ENCODE data around the gene ERC2.
"Not testable (repeated sequence)": the region's sequence is repeated elsewhere in the genome, so short reads cannot be mapped to it uniquely, and the experiment has no call there.

ERC2 gene

DNA sequence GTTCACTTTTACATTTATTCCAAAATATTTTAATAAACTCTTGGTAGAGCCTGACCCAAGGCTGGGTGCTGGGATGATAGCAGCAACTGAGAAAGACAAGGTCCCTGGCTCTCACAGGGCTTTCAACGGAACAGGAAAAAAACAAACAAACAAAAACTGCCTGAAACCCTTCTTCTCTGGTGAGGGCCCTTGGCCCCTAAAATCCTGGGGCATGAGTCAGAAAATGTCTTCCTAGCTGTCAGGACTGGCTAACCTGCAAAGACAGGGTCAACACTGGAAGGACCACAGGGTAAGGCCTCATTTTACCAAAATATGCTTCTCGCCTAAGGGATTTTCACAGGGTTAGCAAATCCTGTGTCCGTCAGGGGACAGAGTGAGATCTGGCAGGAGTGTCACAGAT lies 935.5 kb downstream of the ERC2 start:
- DNase-seq, result no peak

DNA sequence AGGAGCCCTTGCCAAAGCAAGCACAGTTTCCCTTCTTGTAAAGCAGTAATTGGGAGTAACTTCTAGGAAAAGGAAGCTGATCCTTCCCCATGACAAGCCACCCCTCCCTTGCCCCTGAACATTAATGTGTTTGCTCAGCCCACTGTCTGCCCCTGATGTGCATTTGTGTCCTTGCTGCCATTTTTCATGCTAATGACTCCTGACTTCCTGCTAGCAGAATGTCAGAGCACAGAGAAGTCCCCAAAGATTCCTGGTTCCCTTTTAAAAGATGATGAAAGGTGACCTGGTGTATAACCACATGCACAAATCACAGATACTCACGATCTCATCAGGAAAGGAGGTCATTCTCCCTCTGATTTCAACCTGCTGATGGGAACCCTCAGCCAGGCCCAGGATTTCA lies 936.9 kb downstream of the ERC2 start:
- no peak for DNase-seq

DNA sequence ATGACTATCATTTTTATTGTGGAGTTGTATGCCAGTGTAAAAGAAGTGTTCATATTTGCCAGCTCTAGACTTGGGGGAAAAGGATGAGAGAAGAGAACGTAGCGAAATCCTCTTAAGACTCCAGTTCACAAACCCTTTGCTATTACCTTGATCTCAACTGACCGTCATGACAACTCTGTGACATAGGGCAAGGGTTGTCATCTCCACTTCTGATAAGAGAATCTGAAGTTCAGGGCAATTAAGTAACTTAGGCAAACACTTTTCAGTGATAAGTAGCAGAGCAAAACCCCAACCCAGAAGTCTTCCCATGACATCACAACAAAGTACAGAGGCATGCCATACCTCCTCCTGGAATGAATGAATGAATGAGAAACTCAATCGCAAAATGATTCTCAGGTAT lies 940.9 kb downstream of the ERC2 start:
- no peak for DNase-seq

DNA sequence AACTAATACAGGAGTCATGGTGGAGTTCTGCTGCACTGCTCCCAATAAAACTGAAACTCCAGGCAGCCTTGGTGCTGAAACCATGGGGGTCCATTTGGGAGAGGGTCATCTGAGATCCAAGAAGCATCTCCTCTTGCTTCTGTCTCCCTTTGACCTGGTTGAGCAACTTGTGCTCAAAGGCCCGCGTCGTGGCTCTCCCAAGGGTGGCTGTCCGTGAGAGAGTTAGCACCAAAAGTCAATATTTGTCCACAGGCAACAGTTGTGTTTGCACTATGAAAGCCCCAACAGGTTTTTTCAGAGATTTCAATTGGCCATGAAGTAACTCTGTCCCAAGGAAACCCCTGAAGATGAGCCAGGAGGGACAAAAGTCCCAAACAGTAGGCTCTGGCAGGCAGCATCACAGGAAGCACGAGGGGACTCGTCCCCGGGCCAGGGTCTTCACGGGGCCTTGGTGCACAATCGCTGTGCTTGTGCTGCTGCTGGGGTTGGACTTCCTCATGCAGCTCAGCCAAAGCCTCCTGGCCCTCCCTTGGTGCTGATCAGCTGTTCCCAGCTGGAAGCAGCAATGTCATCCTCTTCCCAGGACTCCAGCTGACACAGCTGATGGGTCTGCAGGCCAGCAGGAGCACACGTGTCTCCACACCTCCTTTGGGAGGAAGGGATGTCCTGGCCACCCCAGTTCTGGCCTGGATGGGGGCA lies 941.8 kb downstream of the ERC2 start:
- DNase-seq, result peak; percentile 52

DNA sequence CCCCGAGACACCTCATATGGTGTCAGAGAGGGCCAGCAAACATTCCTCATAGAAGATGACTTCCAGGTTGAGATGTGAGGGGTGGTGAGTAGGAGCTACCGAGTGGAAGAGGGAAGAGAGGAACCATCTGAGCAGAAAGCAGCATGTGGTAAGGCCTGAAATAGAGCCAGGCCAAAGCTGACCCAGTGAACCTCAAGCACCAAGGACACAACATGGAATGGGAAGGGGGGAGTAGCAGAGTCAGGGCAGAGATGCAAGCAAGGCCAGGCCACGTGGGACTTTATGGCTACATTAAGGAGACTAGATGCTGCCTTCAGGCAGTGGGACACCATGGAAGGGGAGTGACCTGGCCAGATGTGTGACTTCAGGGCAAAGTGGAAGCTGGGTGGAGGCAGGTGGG lies 942.8 kb downstream of the ERC2 start:
- no peak for DNase-seq

DNA sequence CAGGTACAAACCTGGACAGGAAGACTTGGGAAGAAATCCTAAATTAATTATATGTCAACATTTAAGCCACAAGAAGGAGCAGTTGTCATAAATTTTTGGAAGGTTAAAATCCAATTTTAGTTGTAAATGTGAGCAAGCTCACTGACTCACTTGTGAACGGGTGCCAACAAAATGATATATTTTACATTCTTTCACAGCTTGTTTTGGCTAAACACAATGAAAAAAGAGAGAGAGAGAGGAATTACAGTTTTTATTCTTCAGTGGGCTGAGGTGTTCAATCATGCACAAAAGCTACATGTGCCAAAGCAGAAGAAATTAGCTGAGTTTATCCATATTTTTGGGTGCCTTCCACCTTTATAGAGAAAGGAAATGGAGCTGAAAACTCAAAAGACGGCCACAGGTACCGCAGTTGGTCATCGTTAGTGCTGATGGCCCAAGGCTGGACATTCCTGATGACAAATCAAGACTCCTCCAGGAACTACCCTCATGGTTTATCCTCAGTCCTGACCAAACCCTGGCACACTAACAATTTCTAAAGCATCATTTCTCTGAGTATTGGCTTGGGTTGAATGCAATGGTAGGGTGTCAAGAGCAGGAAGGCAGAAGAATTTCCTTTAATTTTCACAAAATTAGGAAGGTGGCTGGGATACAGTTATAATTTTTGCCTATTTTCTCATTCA lies 943.6 kb downstream of the ERC2 start:
- DNase-seq, result no peak

DNA sequence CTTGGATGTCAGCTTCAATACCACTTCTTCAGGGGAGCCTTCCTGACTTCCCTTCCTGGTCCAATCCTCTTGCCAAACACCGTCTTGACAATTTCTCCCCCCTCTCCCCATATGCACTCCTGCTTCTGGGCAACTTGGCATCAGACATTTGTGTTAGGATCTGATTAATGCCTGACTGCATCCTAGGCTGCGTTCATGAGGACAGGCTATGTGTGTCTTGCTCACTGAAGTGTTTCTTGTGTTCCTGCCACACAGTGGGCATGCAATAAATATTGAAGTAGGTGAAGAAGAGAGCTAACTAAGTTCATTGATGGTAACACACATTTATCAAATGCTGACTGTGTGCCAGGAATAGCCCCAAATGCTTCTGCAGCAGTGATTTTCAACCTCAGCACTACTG lies 944.8 kb downstream of the ERC2 start:
- no peak for DNase-seq

DNA sequence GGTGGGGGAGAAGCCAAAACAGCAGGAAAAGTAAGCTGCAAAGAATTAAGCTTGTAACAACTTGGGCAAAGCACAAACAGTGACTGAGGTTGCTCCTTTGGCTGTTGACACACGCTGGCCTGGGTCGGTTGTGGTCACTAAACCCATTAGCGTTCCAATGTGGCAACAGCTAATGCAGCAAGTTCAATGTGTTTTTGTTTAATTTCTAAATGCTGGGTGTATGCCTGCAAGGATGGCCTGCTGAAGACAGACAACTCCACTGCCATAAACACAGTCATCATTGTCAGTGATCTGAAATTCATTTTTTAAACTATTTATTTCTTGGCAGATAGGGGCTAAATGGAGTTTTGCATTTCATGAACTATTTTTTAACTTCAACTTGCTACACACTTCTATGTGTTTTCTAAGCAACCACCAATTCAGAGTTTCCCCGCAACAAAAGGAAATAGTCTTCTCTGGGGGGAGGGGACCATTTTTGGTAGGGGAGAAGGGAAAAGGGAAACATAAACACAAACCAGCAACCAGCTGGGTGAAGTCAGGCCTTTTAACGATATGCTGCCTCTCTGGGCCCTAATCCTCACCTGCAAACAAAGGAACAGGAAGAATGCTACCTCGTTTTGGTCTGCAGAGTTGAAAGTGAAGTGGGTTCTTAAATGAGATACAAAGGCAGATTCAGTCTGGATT lies 946.4 kb downstream of the ERC2 start:
- peak; percentile 36 for DNase-seq

DNA sequence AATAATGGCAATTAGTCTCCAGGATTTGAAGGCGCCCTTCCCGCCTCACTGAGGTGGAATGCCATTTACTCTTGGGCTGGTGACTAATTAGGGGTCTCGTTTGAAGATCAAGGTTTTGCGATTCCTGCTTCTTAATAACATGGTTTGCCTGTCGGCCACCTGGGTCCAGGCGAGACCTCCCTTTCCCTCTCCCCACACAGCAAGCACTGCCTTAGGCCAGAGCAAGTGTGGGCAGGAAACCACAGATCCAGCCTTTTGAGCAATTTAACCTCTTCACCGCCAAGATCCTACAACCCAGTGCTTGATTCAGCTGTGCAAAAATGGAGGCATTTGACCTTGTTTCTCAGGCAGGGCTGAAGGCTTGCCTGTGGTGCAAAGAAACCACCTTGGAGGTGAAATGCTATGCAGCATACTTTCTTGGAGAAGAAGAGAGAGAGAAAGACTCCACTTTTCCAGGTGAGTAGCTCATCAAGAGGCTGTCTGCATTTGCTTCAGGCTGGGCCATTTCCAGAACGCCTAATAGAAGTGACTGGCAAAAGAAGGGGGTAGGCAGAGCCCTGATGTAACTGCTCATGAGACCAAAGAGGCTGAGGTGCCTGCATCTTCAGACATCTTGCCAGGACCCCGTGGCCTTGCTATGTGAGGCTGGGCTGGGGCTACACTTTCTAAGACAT lies 947.1 kb downstream of the ERC2 start:
- DNase-seq, result no peak

DNA sequence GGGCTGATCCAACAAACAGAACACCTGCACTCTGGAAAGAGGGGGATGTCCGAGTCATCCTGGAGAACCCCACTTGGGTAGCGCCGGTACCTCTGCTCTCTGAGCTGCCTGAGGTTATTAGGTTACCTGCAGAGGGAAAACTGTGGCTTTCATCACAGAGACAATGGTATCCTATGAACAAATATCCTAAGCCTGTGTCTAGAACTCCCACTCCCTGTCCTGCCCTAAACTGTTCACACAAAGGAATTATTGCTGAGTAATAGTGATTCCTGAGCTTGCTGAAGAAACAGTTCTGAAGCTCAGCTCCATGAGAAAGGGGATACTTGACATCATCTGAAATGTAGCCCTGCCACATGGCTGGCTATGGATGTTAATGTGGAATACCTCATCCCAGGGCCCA lies 949.2 kb downstream of the ERC2 start:
- DNase-seq, result no peak

DNA sequence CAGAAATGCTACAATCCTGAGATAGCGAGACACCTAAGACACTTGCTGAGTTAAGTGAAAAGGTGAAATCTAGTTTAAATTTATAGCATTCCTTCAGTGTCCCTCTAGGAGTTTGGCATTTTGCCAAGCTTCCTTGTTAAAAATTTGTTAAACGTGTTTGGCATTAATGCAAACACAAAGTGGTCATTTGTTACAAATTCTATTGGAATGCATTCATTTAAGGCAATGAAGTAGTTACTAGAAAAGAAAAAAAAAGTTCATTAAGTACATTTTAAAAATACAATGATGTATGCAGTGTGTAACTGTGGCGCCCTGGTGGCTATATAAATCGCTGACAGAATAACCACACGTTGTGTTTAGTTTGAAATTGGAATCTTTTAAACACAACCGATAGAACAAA lies 949.8 kb downstream of the ERC2 start:
- DNase-seq, result no peak

DNA sequence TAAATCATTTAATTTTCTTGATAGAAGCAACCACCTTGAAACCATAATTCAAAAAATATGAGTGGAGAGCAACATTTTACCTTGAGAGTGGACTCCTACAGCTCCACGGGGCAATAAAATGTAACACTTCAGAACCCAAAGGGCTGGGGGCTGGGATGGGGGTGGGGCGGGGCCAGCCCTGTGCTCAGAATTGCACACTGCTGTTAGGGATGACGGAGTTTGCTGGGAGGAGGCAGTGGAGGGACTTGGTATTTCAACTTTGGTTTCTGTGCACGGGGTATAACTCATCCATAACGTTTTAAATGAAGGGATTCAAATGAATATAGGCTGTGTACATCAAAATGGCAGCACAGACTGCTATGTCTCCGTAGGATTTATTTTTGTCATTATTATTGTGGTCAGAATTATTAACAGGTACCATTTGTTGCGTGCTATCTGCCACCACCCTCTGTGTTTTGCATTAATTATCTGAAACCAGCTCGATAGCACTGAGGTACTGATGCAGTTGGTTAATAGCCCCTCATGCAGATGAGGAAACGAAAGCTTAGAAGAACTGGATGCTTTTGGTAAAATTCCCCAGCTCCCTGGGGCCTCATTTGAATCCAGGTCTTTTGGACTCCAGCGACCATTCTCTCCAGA lies 951.8 kb downstream of the ERC2 start:
- DNase-seq, result no peak

DNA sequence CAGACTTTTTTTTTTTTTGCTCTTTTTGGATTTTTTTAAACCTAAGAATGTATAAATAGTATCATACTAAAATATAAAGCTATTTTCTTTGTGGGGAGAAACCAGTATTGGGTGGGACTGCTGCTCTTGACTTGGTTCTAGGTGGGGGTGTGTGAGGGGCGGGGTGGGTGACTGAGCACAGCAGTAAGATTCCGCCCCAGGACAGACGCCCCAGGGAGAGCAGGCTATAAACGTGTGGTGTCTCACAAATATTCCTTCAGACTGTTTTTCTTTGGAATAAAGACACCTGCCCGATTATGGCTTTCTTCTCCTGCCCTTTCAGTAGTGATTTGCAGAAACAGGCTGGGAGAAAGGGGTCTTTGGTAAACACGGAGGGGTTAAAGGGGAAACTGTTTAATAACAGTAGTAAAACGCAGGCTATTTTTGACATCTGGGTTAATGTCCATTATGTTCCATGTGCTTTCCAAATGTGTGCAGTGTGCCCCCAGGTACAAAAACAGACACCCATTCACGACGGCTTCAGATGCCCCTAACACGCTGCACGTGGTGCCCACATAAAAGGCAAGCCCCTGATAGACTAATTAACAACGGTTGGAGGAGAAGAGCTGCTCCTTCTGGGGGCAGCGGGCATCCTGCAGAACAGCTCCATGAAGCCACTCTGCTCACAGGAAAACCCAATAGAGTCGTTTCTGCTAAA lies 952.6 kb downstream of the ERC2 start:
- no peak for DNase-seq

DNA sequence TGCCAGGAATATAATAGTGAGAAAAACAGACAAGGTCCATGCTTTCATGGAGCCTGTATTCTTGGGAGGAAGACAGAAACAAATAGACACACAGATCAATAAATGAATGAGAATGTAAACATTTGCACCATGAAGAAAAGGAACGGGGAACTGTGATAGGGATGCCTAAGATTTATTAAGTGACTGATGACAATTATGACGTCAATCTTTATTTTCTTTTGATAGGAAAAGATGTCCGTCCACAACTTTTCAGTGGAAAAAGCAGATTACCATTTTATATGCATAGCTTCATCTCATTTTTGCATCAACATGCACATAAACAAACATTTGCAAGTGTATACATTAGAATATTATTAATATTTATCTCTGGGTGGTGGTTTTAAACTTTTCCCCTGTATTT lies 953.3 kb downstream of the ERC2 start:
- no peak for DNase-seq

DNA sequence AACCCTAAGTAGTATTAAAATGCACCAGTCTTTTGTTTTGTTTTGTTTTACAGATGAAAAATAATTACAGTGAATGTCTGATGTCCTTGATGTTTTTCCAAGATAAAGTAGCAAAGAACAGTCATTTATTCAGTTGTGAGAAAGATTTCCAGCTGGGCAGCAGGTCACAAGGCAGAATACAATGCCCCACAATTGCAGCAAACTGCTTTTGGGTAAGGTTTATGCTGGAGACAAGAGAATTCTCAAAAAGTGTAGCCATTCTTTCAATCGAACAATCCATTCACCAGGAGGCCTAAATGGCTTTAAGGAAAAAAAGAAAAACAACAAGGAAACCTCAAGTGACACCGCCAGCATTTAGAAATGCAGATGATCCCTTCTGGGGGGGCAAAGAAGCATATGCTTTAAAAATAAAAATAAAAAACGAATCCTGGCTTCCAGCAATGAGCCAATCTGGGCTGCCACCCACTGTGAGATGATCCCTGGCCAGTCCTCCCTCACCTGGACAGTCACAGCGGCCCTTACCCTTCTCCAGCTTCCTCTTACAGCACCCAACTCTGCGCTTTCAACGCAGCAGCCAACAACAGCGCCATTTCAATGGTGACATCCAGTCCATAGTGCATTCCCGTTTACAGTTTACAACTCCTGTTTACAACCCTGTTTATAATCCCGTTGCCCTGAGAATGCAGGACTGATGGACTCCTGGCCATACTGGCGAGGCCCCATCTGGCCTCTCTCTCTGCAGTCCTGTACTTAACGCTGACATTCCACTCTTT lies 955.5 kb downstream of the ERC2 start:
- DNase-seq, result no peak

DNA sequence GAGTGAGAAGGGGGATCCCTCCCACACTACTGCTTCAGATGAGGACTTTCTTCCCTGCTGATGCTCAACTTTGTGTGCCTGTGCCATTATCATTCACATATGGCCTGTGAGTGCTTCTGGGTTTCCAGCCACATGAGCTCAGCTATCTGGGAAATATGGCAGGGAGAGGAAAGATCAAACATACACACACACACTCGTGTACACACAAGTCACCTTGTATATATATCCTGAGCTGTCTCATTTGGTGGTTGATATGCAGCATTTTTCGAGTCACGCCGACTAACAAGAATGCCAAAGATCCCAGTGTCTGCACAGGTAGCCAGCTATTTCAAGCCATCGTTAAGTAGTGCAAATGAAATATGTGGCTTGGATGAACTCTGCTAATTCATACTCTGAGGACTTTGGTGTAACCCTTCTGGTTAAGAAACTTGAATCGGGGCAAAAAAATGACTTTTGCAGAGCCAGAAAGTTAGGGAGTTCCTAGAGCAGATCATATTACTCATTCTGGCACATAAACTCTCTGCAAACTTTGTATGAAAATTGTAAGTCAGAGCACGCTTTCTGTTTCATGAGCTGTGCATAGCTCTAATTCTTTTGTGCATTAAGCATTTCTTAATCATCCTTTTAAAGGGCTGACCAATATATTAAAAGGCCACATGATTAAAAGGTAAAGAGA lies 956.2 kb downstream of the ERC2 start:
- DNase-seq, result no peak

DNA sequence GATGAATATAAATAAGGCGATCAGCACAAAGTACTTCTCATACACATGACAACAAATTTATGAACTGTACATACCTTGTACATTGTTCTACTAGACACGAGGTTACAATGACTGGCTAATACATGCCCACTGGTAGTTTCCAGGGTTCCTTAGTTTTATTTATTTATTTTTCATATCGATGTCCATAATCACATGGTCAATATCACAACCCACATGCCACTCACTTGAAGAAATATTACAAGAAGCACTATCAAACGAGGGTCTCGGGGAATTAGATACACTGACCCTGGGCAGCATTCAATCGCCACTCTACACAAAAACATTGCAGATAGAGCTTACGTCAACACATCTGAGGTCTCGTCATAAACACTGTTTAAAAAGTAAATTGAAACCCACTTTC lies 959.9 kb downstream of the ERC2 start:
- DNase-seq, result no peak

DNA sequence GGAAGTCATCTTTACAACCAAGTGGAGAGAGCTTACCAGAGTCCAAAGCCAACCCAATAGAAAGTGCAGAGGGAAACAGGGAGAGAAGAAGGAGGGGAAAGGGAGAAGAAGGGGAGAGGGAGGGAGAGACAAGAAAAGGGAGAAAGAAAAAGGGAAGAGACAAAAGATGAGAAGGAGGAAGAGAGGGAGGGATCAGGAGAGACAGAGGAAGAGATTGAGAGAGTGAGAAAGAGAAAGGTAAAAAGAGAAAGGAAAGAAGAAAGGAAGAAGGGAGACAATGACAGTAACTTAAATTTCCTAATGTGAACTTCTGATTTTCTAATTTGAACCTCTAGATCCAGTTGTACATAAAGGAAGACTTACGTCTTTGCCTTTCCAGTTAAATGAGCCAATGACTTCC lies 960.5 kb downstream of the ERC2 start:
- no peak for DNase-seq

DNA sequence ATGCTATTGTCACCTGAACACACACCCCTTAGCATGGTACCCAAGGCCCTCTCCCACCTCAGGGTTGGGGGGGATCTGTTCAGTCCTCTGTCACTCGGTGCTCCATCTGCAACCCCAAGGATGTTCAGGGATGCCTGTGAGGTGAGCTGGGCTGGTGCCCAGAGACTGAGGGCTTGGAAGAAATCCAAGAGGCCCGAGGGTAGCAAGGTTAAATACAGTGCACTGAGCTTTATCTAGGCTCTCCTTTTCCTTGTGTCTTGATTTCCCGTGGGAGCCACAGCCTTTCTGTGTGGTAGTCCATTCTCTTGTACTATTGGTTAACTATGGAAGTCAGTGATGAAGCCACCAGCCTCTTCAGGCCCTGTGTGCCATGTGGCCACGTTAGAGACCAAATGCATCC lies 962.5 kb downstream of the ERC2 start:
- DNase-seq, result no peak

DNA sequence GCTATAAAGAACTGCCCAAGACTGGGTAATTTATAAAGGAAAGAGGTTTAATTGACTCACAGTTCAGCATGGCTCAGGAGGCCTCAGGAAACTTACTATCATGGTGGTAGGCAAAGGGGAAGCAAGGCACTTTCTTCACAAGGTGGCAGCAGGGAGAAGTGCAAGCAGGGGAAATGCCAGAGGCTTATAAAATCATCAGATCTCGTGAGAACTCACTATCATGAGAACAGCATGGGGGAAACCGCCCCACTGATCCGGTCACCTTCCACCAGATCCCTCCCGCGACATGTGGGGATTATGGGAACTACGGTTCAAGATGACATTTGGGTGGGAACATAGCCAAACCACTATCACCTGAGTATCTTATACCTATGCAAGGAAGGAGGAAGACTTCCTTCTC lies 963.2 kb downstream of the ERC2 start:
- not testable (repeated sequence) for DNase-seq

DNA sequence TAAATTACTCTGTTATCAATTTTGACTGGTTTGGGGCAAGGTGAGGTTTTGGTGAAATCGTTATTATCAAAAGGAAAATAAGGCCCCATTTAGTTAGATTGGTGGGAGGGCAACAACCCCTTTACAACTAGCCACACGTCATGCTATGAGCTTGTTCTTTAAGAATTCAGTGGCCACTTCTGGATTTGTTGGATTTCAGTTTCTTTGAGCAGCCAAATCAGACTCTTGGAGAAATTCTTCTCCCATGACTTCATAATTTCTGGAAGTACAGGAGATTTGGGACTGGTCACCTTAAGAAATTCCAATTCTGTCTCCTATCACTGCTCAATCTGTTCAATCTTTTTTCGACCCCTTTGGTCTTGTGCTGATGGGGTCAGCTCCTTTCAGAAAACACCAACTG lies 966.4 kb downstream of the ERC2 start:
- DNase-seq, result no peak

All from right hindlimb (tissue), 1 donor.